Measurements from ENCODE around the gene ACVR1B. TPM values are rescaled to one million over a fixed set of nuclear protein-coding genes. Genes with fewer than 3 reads are reported as not detected.

Gene ACVR1B
- total RNA-seq, 1 experiment from 2014 or later, result 16.1 TPM

DNA sequence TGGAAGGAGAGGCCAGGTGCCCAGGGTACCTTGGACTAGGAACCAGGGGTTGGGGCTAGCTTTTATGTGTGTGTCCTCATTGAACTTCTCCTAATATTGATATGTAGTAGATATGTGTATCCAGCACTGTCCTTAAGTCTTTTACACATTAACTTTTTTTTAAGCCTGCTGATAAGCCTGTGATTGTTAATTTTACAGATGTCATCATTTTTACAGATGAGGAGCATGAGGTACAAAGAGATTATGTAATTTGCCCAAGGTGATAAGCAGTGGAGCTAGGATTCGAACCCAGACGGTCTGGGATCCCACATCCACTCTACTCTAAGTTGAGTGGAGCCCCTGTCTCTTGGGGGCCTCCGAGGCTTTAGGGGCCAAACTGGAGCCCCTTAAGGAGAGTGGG, 89.5 kb downstream of the ACVR1B start:
- Mint-ChIP-seq H3K4me1 (ENCODE audit: insufficient read depth, unreplicated experiment) (peaks cover 6% of the 10 kb centered on the region), H3K27me3 (ENCODE audit: insufficient read depth, unreplicated experiment) (peaks cover under 1% of the 10 kb centered on the region), H3K9me3 (ENCODE audit: unreplicated experiment) (no peaks in the 10 kb centered on the region), H3K4me3 (ENCODE audit: unreplicated experiment) (no peak overlapping the region), H3K36me3 (ENCODE audit: insufficient read depth, unreplicated experiment) (no peaks in the 10 kb centered on the region), H3K27ac (ENCODE audit: low read depth, unreplicated experiment) (no peak overlapping the region)
- DNase-seq (ENCODE audit: unreplicated experiment), result no peak
- TF ChIP-seq, protein P1, sequence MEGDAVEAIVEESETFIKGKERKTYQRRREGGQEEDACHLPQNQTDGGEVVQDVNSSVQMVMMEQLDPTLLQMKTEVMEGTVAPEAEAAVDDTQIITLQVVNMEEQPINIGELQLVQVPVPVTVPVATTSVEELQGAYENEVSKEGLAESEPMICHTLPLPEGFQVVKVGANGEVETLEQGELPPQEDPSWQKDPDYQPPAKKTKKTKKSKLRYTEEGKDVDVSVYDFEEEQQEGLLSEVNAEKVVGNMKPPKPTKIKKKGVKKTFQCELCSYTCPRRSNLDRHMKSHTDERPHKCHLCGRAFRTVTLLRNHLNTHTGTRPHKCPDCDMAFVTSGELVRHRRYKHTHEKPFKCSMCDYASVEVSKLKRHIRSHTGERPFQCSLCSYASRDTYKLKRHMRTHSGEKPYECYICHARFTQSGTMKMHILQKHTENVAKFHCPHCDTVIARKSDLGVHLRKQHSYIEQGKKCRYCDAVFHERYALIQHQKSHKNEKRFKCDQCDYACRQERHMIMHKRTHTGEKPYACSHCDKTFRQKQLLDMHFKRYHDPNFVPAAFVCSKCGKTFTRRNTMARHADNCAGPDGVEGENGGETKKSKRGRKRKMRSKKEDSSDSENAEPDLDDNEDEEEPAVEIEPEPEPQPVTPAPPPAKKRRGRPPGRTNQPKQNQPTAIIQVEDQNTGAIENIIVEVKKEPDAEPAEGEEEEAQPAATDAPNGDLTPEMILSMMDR (IDR thresholded peaks at IDR 0.05; ENCODE audit: unreplicated experiment), result no peak
- CTCF ChIA-PET, result no interaction called here
- POLR2A ChIA-PET, result no interaction called here
- no TSS peak for BruUV-seq (replicated peaks)
- intact Hi-C loops (cut with micrococcal nuclease), result no loop called here

DNA sequence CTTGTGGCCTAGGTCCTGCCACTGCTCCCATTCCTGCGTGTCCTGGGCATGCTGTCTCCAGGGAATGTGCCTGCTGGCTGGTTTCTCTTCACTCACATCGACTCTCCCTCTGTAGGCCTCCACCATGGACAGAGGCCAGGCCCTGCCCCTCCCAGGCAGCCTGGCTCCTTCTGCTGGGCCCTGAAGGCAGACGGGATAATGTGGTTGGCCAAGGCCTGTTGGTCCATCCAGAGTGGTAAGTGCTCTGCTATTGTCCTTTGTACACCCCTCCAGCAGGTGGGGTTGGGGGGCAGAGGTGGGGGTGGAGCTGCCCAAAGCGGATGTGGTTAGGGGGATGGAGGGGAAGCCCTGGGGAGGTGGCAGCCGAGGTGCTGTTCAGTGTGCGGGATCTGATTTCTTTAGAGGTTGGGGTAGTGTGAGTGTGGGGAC, 90.2 kb downstream of the ACVR1B start:
- POLR2A ChIA-PET, result no interaction called here
- H3K27me3 Mint-ChIP-seq (ENCODE audit: insufficient read depth, unreplicated experiment), result no peaks in the 10 kb centered on the region
- intact Hi-C loops (cut with micrococcal nuclease), result no loop called here
- H3K9me3 Mint-ChIP-seq (ENCODE audit: unreplicated experiment), result no peaks in the 10 kb centered on the region
- TF ChIP-seq, protein P1 (IDR thresholded peaks at IDR 0.05; ENCODE audit: unreplicated experiment), result no peak
- H3K27ac Mint-ChIP-seq (ENCODE audit: low read depth, unreplicated experiment), result no peak overlapping the region
- CTCF ChIA-PET, result interaction anchor here (0.6 kb wide), 1 partner anchor 13 kb away, joined by 3 read pairs; no protein-coding TSS in a partner anchor
- no peak overlapping the region for H3K4me3 Mint-ChIP-seq (ENCODE audit: unreplicated experiment)
- H3K4me1 Mint-ChIP-seq (ENCODE audit: insufficient read depth, unreplicated experiment), result peaks cover 6% of the 10 kb centered on the region
- no peaks in the 10 kb centered on the region for H3K36me3 Mint-ChIP-seq (ENCODE audit: insufficient read depth, unreplicated experiment)
- no TSS peak for BruUV-seq (replicated peaks)
- DNase-seq (ENCODE audit: unreplicated experiment), result no peak

DNA sequence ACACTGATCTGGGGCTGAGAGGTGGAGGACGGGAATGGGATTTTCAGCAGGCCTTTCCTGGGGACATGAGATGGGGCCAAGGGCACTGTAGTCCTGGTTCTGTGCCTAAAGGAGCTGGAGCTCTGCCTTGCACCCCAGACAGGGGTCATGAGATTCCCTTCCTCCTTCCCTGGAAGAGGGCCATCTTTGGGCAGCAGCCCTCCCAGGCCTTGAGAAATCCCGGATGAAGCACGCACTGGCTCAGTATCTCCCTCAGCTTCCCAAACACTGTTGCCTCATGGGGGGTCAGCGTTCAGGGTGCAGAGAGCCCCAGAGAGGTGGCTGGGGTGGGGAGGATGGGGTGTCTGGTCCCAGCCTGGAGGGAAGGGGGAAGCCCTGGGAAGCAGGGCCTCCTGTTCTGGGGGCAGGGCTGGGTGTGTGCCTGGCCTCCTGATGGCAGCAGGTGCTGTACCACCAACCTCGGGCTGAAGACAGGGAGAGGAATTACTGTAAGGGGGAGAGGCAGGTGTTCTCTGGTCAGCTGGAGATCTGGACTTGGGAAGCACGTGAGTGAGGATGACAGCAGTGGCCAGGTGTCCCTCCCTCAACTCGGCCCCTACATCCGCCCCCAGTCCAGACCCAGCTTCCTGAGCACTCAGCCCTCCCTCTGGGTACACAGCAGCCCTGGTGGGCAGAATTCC, 91.3 kb downstream of the ACVR1B start:
- ChIA-PET POLR2A (interaction anchor here (1.7 kb wide), 1 partner anchor 27 kb away, joined by 6 read pairs; the partner anchor contains the start of gene ATG101), CTCF (interaction anchor here (2.8 kb wide), 2 partner anchors 17 to 40 kb away, joined by 9 to 34 read pairs; no protein-coding TSS in a partner anchor)
- TF ChIP-seq, protein P1 (IDR thresholded peaks at IDR 0.05; ENCODE audit: unreplicated experiment), result no peak
- H3K4me1 Mint-ChIP-seq (ENCODE audit: insufficient read depth, unreplicated experiment), result peaks cover 6% of the 10 kb centered on the region
- intact Hi-C loops (cut with micrococcal nuclease), result no loop called here
- H3K36me3 Mint-ChIP-seq (ENCODE audit: insufficient read depth, unreplicated experiment), result no peaks in the 10 kb centered on the region
- no peaks in the 10 kb centered on the region for H3K9me3 Mint-ChIP-seq (ENCODE audit: unreplicated experiment)
- H3K27me3 Mint-ChIP-seq (ENCODE audit: insufficient read depth, unreplicated experiment), result no peaks in the 10 kb centered on the region
- no peak for DNase-seq (ENCODE audit: unreplicated experiment)
- BruUV-seq (replicated peaks), result no TSS peak
- no peak overlapping the region for H3K27ac Mint-ChIP-seq (ENCODE audit: low read depth, unreplicated experiment)
- H3K4me3 Mint-ChIP-seq (ENCODE audit: unreplicated experiment), result no peak overlapping the region

DNA sequence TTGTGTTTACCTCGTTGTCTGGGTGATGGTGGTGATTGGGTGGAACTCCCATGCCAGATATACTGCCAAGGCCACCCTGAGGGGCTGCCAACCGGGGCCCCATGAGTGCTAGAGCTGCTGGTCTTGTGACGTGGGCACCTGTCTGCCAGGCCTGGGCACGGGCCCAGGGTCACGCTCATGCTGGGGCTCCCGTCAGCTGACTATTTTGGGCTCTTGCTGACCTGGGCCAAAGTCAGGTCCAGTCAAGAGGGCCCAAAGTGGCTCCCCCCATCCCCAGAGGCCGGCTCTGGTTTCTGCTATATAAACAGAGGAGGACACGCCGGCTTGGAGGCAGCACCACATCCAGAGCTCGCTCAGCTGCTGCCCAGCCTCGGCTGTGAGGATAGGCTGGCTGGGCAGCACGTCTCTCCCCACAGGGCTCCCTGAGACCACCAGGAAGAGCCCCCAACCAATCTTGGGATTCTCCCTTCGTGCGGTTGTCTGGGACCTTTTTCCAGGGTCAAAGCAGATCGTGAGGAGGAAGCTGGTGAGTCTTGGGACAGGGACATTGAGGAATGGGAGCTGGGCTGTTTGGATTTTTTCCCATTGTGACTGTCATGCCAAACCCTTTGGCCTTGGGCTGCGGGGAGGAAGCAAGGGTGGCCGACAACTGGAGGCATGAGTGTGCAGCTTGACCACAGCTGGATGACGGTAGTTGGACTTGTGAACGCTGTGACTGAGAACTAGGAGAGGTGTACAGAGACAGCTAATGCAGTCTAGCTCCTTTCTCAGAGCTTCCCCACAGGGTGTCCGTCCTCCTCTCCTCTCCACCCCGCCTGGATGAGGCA, 92.1 kb downstream of the ACVR1B start:
- no TSS peak for BruUV-seq (replicated peaks)
- CTCF ChIA-PET, result interaction anchor here (1.2 to 2.8 kb wide), 3 partner anchors 17 to 63 kb away, joined by 3 to 34 read pairs (median 9); no protein-coding TSS in a partner anchor
- H3K4me1 Mint-ChIP-seq (ENCODE audit: insufficient read depth, unreplicated experiment), result peaks cover 6% of the 10 kb centered on the region
- TF ChIP-seq, protein P1 (IDR thresholded peaks at IDR 0.05; ENCODE audit: unreplicated experiment), result no peak
- H3K36me3 Mint-ChIP-seq (ENCODE audit: insufficient read depth, unreplicated experiment), result no peaks in the 10 kb centered on the region
- no peak overlapping the region for H3K4me3 Mint-ChIP-seq (ENCODE audit: unreplicated experiment)
- no peaks in the 10 kb centered on the region for H3K27me3 Mint-ChIP-seq (ENCODE audit: insufficient read depth, unreplicated experiment)
- H3K27ac Mint-ChIP-seq (ENCODE audit: low read depth, unreplicated experiment), result no peak overlapping the region
- POLR2A ChIA-PET, result interaction anchor here (1.2 to 1.7 kb wide), 3 partner anchors 11 to 26 kb away, joined by 3 to 6 read pairs (median 6); partner anchors contain the start of gene ATG101
- DNase-seq (ENCODE audit: unreplicated experiment), result no peak
- no peaks in the 10 kb centered on the region for H3K9me3 Mint-ChIP-seq (ENCODE audit: unreplicated experiment)
- intact Hi-C loops (cut with micrococcal nuclease), result no loop called here

Measured in MCF 10A (cell line).